Neuronal stem cell (in vitro differentiated cells): ENCODE measurements around the gene IFITM5.
"Not testable (repeated sequence)": the region's sequence is repeated elsewhere in the genome, so short reads cannot be mapped to it uniquely, and the experiment has no call there.

Experiments
- DNase-seq: peaks from one replicate; pipeline ENCODE4 v3.0.0-alpha.2; 2013; ENCODE audit warnings: low spot score
- H2AFZ ChIP-seq: one replicate; pipeline ENCODE4 v1.6.1; 2013; ENCODE audit warnings: mild to moderate bottlenecking, low read length, inconsistent platforms
- H2AK5ac ChIP-seq: 2 replicates; pipeline ENCODE4 v1.6.1; 2013; ENCODE audit warnings: low read depth, mild to moderate bottlenecking, inconsistent platforms, low read length, moderate library complexity, mixed read lengths
- H2BK120ac ChIP-seq: 2 replicates; pipeline ENCODE4 v1.6.1; 2013; ENCODE audit warnings: low read depth, mild to moderate bottlenecking, inconsistent platforms, low read length, moderate library complexity, mixed read lengths
- H2BK12ac ChIP-seq: one replicate; pipeline ENCODE4 v1.6.1; 2013; ENCODE audit warnings: low read length, inconsistent platforms
- H2BK15ac ChIP-seq: 2 replicates; pipeline ENCODE4 v1.6.1; 2013; ENCODE audit warnings: mild to moderate bottlenecking, low read length, inconsistent platforms, mixed read lengths
- H2BK5ac ChIP-seq: one replicate; pipeline ENCODE4 v1.6.1; 2013; ENCODE audit warnings: inconsistent platforms, mild to moderate bottlenecking, low read length, moderate library complexity
- H3K14ac ChIP-seq: one replicate; pipeline ENCODE4 v1.6.1; 2013; ENCODE audit warnings: low read length, inconsistent platforms
- H3K18ac ChIP-seq: 2 replicates; pipeline ENCODE4 v1.6.1; 2013; ENCODE audit warnings: low read length, inconsistent platforms
- H3K23ac ChIP-seq: 2 replicates; pipeline ENCODE4 v1.6.1; 2013; ENCODE audit warnings: low read depth, mild to moderate bottlenecking, mixed read lengths, low read length, inconsistent platforms; ENCODE audit not compliant: poor library complexity
- H3K27ac ChIP-seq: replicated peaks from 3 replicates; pipeline ENCODE4 v1.5.1; 2013; ENCODE audit warnings: low read length, inconsistent platforms
- H3K27me3 ChIP-seq, 3 experiments: 2 replicates each; pipeline ENCODE4 v1.6.1; 2013; ENCODE audit warnings: low read length in 3 of 3, mild to moderate bottlenecking in 2 of 3, inconsistent platforms in 1 of 3, low read depth in 1 of 3, mixed read lengths in 1 of 3, moderate library complexity in 1 of 3; ENCODE audit not compliant: control insufficient read depth in 3 of 3, insufficient read depth in 3 of 3
- H3K36me3 ChIP-seq, 2 donors: replicated peaks in 1 of 2; 2 replicates each; pipeline ENCODE4 v1.6.1; 2013; ENCODE audit warnings: low read length in 2 of 2; ENCODE audit not compliant: control insufficient read depth in 2 of 2, insufficient read depth in 2 of 2
- H3K4ac ChIP-seq: 2 replicates; pipeline ENCODE4 v1.6.1; 2013; ENCODE audit warnings: inconsistent platforms, mild to moderate bottlenecking, low read length, moderate library complexity
- H3K4me1 ChIP-seq, 2 donors: 1 replicate in 1 of 2; 2 replicates in 1 of 2; pipeline ENCODE4 v1.6.1; 2013; ENCODE audit warnings: low read length in 2 of 2, low read depth in 1 of 2; ENCODE audit not compliant: control insufficient read depth in 2 of 2, insufficient read depth in 1 of 2
- H3K4me2 ChIP-seq: one replicate; pipeline ENCODE4 v1.6.1; 2013; ENCODE audit warnings: mild to moderate bottlenecking, low read length, inconsistent platforms; ENCODE audit not compliant: insufficient read depth, poor library complexity, severe bottlenecking
- H3K4me3 ChIP-seq, 2 donors: 2 replicates each; pipeline ENCODE4 v1.5.1; 2013; ENCODE audit warnings: low read length in 2 of 2, mild to moderate bottlenecking in 2 of 2, inconsistent platforms in 1 of 2, moderate library complexity in 1 of 2
- H3K79me1 ChIP-seq: one replicate; pipeline ENCODE4 v1.6.1; 2013; ENCODE audit warnings: low read depth, mild to moderate bottlenecking, inconsistent platforms, low read length, moderate library complexity
- H3K9ac ChIP-seq: one replicate; pipeline ENCODE4 v1.6.1; 2013; ENCODE audit warnings: mild to moderate bottlenecking, low read depth, low read length, inconsistent platforms; ENCODE audit not compliant: poor library complexity
- H3K9me3 ChIP-seq, 2 donors: replicated peaks in 1 of 2; 2 replicates each; pipeline versions ENCODE3 to v1.6.1; 2013; ENCODE audit warnings: low read length in 2 of 2, mild to moderate bottlenecking in 2 of 2, inconsistent platforms in 1 of 2, low read depth in 1 of 2, mixed read lengths in 1 of 2, moderate library complexity in 1 of 2; ENCODE audit not compliant: control insufficient read depth in 2 of 2, insufficient read depth in 1 of 2
- H4K8ac ChIP-seq: one replicate; pipeline ENCODE4 v1.6.1; 2013; ENCODE audit warnings: low read depth, mild to moderate bottlenecking, inconsistent platforms, low read length, moderate library complexity
- H4K91ac ChIP-seq: one replicate; pipeline ENCODE4 v1.6.1; 2013; ENCODE audit warnings: low read length, low read depth, mild to moderate bottlenecking, inconsistent platforms; ENCODE audit not compliant: poor library complexity
- WGBS, 2 donors: extraction: QIAGEN DNeasy Blood & Tissue Kit; methylation state at CpG; one replicate each; pipeline ENCODE4 v1.1.7; 2013; ENCODE audit warnings: missing lambda C conversion rate in 2 of 2, mixed read lengths in 1 of 2; ENCODE audit not compliant: insufficient read length in 2 of 2, insufficient replicate concordance in 1 of 2; ENCODE audit errors: extremely low coverage in 2 of 2; 5-methylcytosine and 5-hydroxymethylcytosine counted together

Gene IFITM5

GRCh38 chr11:307766-308708 lies 8.7 kb upstream of the IFITM5 start, which contains the start of gene IFITM2:
Gene IFITM2 (plus strand): TSS chr11:307816. CDS start chr11:308193, 377 bp downstream.
- H3K4me2 ChIP-seq, result peak within 1 kb of the TSS; percentile 39
- peak within 1 kb of the TSS; percentile 93 for H3K27ac ChIP-seq
- peak within 1 kb of the TSS; percentile 82 for H3K23ac ChIP-seq
- H2BK5ac ChIP-seq, result peak within 1 kb of the TSS; percentile 69
- H2BK15ac ChIP-seq, result peak within 1 kb of the TSS; percentile 92
- not testable (repeated sequence) for H3K79me1 ChIP-seq, H3K9me3 ChIP-seq, H2AFZ ChIP-seq, H3K36me3 ChIP-seq, H3K27me3 ChIP-seq
- H2AK5ac ChIP-seq, result peak within 1 kb of the TSS; percentile 98
- H4K8ac ChIP-seq, result peak within 1 kb of the TSS; percentile 57
- peak within 1 kb of the TSS; percentile 81 for H4K91ac ChIP-seq
- peak within 1 kb of the TSS; percentile 72 for H3K4ac ChIP-seq
- H2BK12ac ChIP-seq, result peak within 1 kb of the TSS; percentile 87
- peak; percentile 79 for DNase-seq
- H3K14ac ChIP-seq, result peak within 1 kb of the TSS; percentile 79
- peak within 1 kb of the TSS; percentile 68 for H2BK120ac ChIP-seq
- no CpG with 5 or more reads among the region's 28 CpGs for WGBS, 2 donors
- H3K4me1 ChIP-seq, result peaks cover 32 to 47% of the 10 kb centered on the region in 2 donors
- H3K4me3 ChIP-seq, result peak within 1 kb of the TSS; percentile 63 to 78
- H3K9ac ChIP-seq, result peak within 1 kb of the TSS; percentile 94
- H3K18ac ChIP-seq, result peak within 1 kb of the TSS; percentile 96

DNA sequence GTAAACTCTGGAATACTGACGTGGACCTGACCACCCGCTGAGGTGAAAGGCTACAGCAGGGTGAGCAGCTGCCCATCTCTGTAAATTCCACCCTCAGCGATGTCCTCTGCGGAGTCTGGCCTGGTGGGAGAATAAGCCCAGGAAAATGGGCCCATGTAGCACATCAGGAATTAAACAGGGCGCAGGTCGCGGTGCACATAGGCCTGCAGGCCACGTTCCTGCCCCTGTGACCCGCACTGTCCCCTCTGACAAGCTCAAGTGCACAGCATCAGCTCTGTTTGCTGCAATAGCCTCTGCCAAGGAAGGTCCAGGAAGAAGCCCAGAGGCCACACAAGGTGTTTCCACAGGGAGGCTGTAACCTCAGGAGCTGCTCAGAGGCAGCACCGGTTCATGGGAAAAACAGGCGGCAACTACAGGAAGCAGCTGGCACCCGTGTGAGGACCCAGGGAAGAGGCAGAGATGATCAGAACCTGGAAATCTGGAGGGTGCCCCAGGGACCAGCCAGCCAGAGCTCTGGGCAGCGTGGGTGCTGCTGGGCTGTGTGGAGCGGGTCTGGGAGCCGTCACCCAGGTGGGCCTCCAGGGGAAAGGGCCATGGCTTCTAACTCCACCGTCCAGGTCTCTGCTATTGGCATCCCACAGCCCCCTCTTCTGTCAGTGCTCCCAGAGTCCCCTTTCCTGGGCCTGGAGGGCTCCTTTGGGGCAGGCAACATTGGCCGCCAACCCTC lies 7.5 kb upstream of the IFITM5 start:
- Histone ChIP-seq H3K18ac (peak overlapping the region; percentile 94), H2BK12ac (peak overlapping the region; percentile 32), H3K4me1 (peaks cover 28 to 34% of the 10 kb centered on the region in 2 donors), H3K36me3 (peaks cover 0 to 4% of the 10 kb centered on the region in 2 donors), H4K91ac (peak overlapping the region; percentile 60), H3K4ac (peak overlapping the region; percentile 72), H4K8ac (no peak overlapping the region), H3K9ac (no peak overlapping the region), H3K27ac (peak overlapping the region; percentile 7), H3K23ac (peak overlapping the region; percentile 13), H3K4me2 (no peak overlapping the region), H2BK15ac (peak overlapping the region; percentile 90), H3K27me3 (no peaks in the 10 kb centered on the region), H3K79me1 (peaks cover 3% of the 10 kb centered on the region), H2AK5ac (peak overlapping the region; percentile 22), H2BK120ac (peak overlapping the region; percentile 68), H2AFZ (no peak overlapping the region), H2BK5ac (peak overlapping the region; percentile 69), H3K14ac (peak overlapping the region; percentile 25), H3K4me3 (no peak overlapping the region), H3K9me3 (peaks cover 4 to 7% of the 10 kb centered on the region in 2 donors)
- WGBS, 2 donors, result no CpG with 5 or more reads among the region's 17 CpGs
- DNase-seq, result no peak

GRCh38 chr11:305844-306211 lies 6.5 kb upstream of the IFITM5 start:
- H2AK5ac ChIP-seq, result peak overlapping the region; percentile 22
- H2AFZ ChIP-seq, result peak overlapping the region; percentile 66
- H2BK120ac ChIP-seq, result peak overlapping the region; percentile 68
- peak overlapping the region; percentile 82 for H3K27ac ChIP-seq
- peaks cover 4 to 7% of the 10 kb centered on the region in 2 donors for H3K9me3 ChIP-seq
- H3K23ac ChIP-seq, result no peak overlapping the region
- no peak overlapping the region for H3K4ac ChIP-seq
- peaks cover 2% of the 10 kb centered on the region for H3K79me1 ChIP-seq
- no peak overlapping the region for H3K4me2 ChIP-seq
- WGBS, 2 donors, result no CpG with 5 or more reads among the region's 10 CpGs
- no peak overlapping the region for H4K91ac ChIP-seq
- H2BK12ac ChIP-seq, result no peak overlapping the region
- no peak overlapping the region for H3K9ac ChIP-seq
- peak overlapping the region; percentile 69 for H2BK5ac ChIP-seq
- no peak for DNase-seq
- peaks cover 0 to 4% of the 10 kb centered on the region in 2 donors for H3K36me3 ChIP-seq
- no peak overlapping the region for H3K4me3 ChIP-seq
- peak overlapping the region; percentile 78 for H3K18ac ChIP-seq
- H3K27me3 ChIP-seq, result no peaks in the 10 kb centered on the region
- no peak overlapping the region for H2BK15ac ChIP-seq
- no peak overlapping the region for H4K8ac ChIP-seq
- no peak overlapping the region for H3K14ac ChIP-seq
- peaks cover 26 to 32% of the 10 kb centered on the region in 2 donors for H3K4me1 ChIP-seq
